HFFc6 (cell line): ENCODE results near the gene SSTR3. TPM values are rescaled to one million over a fixed set of nuclear protein-coding genes. Genes with fewer than 3 reads are reported as not detected.

Source experiments
- DNase-seq: peaks from one replicate; pipeline ENCODE4 v3.0.0-alpha.2; 2018
- H3K27ac Mint-ChIP-seq: 2 replicates; pipeline ENCODE4 v1.8.0; 2020; ENCODE audit warnings: mild to moderate bottlenecking, mixed read lengths
- H3K27me3 Mint-ChIP-seq: 2 replicates; pipeline ENCODE4 v1.8.0; 2021; ENCODE audit warnings: mild to moderate bottlenecking, moderate library complexity, mixed read lengths; ENCODE audit not compliant: insufficient read depth
- H3K36me3 Mint-ChIP-seq: 2 replicates; pipeline ENCODE4 v1.8.0; 2021; ENCODE audit warnings: low read depth, mixed read lengths
- H3K4me1 Mint-ChIP-seq: 2 replicates; pipeline ENCODE4 v1.8.0; 2020; ENCODE audit warnings: low read depth, mixed read lengths
- H3K4me3 Mint-ChIP-seq: 2 replicates; pipeline ENCODE4 v1.8.0; 2020; ENCODE audit warnings: mild to moderate bottlenecking, moderate library complexity, mixed read lengths
- H3K9me3 Mint-ChIP-seq: 2 replicates; pipeline ENCODE4 v1.8.0; 2020; ENCODE audit warnings: mild to moderate bottlenecking, mixed read lengths
- total RNA-seq, 6 experiments: library from RNA; stranded (reverse); fragmentation: NEBNext Ultra II Directional; extraction: Animal tissue kit (Norgen Biotek cat#: 25700); gene quantifications; 2 replicates in 1 of 6; 3 replicates in 5 of 6; pipeline ENCODE4 v1.2.3, GENCODE V29; 2021
- TF ChIP-seq, protein P1 (sequence below): fragments of 200-600 bp; sonication (generic); IDR thresholded peaks from 2 replicates; pipeline ENCODE4 v1.5.0; 2021; ENCODE audit warnings: antibody characterized with exemption, mild to moderate bottlenecking

The SSTR3 gene
- total RNA-seq, 6 experiments from 2014 or later = not detected

GRCh38 chr22:37156686-37157435 is 55.4 kb downstream of the SSTR3 start:
- peaks cover 16% of the 10 kb centered on the region for H3K36me3 Mint-ChIP-seq
- H3K27me3 Mint-ChIP-seq = peaks cover 22% of the 10 kb centered on the region
- DNase-seq = no peak
- no peak overlapping the region for H3K4me3 Mint-ChIP-seq
- no peak overlapping the region for H3K27ac Mint-ChIP-seq
- peaks cover 26% of the 10 kb centered on the region for H3K9me3 Mint-ChIP-seq
- TF ChIP-seq, protein P1, sequence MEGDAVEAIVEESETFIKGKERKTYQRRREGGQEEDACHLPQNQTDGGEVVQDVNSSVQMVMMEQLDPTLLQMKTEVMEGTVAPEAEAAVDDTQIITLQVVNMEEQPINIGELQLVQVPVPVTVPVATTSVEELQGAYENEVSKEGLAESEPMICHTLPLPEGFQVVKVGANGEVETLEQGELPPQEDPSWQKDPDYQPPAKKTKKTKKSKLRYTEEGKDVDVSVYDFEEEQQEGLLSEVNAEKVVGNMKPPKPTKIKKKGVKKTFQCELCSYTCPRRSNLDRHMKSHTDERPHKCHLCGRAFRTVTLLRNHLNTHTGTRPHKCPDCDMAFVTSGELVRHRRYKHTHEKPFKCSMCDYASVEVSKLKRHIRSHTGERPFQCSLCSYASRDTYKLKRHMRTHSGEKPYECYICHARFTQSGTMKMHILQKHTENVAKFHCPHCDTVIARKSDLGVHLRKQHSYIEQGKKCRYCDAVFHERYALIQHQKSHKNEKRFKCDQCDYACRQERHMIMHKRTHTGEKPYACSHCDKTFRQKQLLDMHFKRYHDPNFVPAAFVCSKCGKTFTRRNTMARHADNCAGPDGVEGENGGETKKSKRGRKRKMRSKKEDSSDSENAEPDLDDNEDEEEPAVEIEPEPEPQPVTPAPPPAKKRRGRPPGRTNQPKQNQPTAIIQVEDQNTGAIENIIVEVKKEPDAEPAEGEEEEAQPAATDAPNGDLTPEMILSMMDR = no peak
- H3K4me1 Mint-ChIP-seq = peaks cover 21% of the 10 kb centered on the region

- Mint-ChIP-seq H3K27ac (no peak overlapping the region), H3K4me1 (peaks cover 21% of the 10 kb centered on the region), H3K27me3 (peaks cover 25% of the 10 kb centered on the region), H3K36me3 (peaks cover 11% of the 10 kb centered on the region), H3K9me3 (peaks cover 25% of the 10 kb centered on the region), H3K4me3 (no peak overlapping the region)
- TF ChIP-seq, protein P1 = no peak
- DNase-seq = no peak
These were observed 56.3 kb downstream of the SSTR3 start for GRCh38 chr22:37155971-37156370.

DNA sequence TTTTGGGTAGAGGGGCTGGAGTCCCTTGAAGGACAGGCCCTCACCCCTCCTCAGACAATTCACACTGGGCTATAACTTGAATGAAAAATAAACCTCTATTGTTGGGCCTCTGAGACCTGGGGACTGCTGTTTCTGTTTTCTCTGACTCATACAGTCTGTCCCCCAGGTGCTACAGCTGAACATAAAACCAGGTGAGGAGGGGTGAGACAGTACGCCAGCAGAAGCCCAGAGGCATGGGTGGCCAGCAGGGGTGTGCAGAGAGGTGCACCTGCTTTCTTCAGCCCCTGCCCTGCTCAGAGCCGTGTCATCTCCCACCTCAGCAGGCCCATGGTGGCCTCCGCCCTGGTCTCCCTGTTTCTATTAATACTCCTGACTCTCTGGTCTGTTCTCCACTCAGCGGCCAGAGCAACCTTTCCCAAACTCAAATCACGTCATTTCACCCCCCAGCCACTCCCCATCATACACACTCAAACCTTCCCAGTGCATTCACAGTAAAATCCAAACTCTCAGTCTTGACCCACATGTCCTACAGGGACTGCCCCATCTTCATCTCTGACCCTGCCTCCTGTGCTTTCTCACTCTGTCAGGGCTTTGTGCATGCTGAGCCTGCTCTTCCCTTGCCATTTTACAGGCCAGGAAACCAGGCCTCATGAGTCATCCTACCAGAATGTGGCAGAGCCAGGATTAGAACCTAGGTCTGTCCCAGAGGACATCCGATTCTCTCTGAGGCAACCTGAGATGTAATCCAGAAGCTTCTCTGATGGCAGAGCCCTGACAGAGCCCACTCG is 57.2 kb downstream of the SSTR3 start:
- TF ChIP-seq, protein P1 = no peak
- peaks cover 21% of the 10 kb centered on the region for H3K9me3 Mint-ChIP-seq
- no peak overlapping the region for H3K27ac Mint-ChIP-seq
- peaks cover 22% of the 10 kb centered on the region for H3K27me3 Mint-ChIP-seq
- H3K36me3 Mint-ChIP-seq = peaks cover 11% of the 10 kb centered on the region
- no peak overlapping the region for H3K4me3 Mint-ChIP-seq
- DNase-seq = no peak
- peaks cover 21% of the 10 kb centered on the region for H3K4me1 Mint-ChIP-seq

Other genes with a start within 250 kb of the SSTR3 start
- gene TST, start 193.0 kb downstream of the SSTR3 start, total RNA-seq = 10 to 100 TPM; 18.6 to 32.8 (median 21.7) TPM
- gene MPST, start 192.7 kb downstream of the SSTR3 start, total RNA-seq = 10 to 100 TPM; 24.9 to 35.5 (median 27.5) TPM
- gene KCTD17, start 160.7 kb downstream of the SSTR3 start, total RNA-seq = 10 to 100 TPM; 39.8 to 46.4 (median 43.3) TPM
- gene TMPRSS6, start 102.8 kb downstream of the SSTR3 start, total RNA-seq = not detected
- gene IL2RB, start 62.6 kb downstream of the SSTR3 start, total RNA-seq = not detected
- gene C1QTNF6, start 24.2 kb downstream of the SSTR3 start, total RNA-seq = 1 to 10 TPM; 3.3 to 5.0 (median 4.0) TPM
- 10 to 100 TPM; 29.9 to 57.2 (median 53.5) TPM for gene RAC2, start 31.8 kb upstream of the SSTR3 start, total RNA-seq
- under 1 TPM in 1 of 6 experiments, not detected in 5; 0.28 TPM for gene CYTH4, start 70.0 kb upstream of the SSTR3 start, total RNA-seq
- 1 to 10 TPM; 1.2 to 5.8 (median 1.4) TPM for gene ELFN2, start 215.0 kb upstream of the SSTR3 start, total RNA-seq